ENCODE results near the gene GPHA2. TPM values are rescaled to one million over a fixed set of nuclear protein-coding genes. Genes with fewer than 3 reads are reported as not detected.

The GPHA2 gene
- total and polyA plus RNA-seq, 2 experiments from 2014 or later: not detected

DNA sequence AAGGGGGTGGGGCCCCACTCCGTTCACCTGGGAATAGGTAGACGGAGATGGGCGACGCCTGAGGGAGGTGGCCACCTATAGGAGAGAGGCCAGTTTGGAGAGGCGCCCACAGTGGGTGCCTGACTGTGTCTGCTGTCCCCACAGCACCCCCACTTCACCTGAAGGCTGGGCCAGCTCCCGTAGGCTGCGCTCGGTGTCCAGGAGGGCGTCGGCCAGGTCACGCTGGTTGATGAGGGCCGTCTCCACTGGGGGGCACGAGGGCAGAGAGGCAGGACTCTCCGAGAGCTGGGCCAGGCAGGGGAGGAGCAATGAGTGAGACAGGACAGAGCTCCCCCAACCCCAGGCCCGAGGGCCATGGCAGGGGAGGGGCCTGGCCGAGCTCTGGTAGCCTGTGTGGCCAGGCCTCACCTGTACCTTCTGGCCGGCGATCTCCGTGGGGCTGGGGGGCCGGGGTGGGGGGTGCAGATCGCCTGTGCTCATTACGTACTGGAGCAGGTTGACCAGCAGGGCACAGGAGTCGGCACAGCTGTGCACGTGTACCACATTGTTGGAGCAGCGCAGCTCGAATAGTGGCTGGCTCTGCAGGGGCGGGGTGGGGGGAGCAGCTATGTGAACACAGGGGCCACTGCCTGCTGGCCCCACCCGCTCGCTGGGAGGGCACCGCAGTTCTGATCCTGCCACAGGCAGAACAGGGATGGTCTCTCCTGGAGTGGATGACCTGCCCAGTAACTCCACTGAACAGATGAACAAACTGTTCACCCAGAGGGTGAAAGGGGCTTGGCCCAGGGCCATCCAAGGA, 33.4 kb downstream of the GPHA2 start:
- H3K36me3 ChIP-seq (replicated peaks; ENCODE audit: insufficient read depth, low read depth): no peaks in the 10 kb centered on the region
- no peaks in the 10 kb centered on the region for H3K9me3 ChIP-seq (ENCODE audit: low read depth)
- TF ChIP-seq CTCF (IDR thresholded peaks at IDR 0.05; ENCODE audit: poor library complexity): no peak
- no peak for TF ChIP-seq EZH2phosphoT487 (IDR thresholded peaks at IDR 0.05; ENCODE audit: low read depth, severe bottlenecking, unreplicated experiment)
- TF ChIP-seq EZH2 (IDR thresholded peaks at IDR 0.05; ENCODE audit: borderline replicate concordance): no peak
- H3K27me3 ChIP-seq: no peaks in the 10 kb centered on the region
- no peak for DNase-seq (ENCODE audit: low spot score)
- no peaks in the 10 kb centered on the region for H4K20me1 ChIP-seq (ENCODE audit: insufficient read depth, poor library complexity, severe bottlenecking)
- H3K4me1 ChIP-seq (ENCODE audit: insufficient read depth): no peaks in the 10 kb centered on the region
- H3K9me2 ChIP-seq (replicated peaks; ENCODE audit: insufficient read depth): no peaks in the 10 kb centered on the region
- H3K4me2 ChIP-seq: no peak overlapping the region
- H3K79me2 ChIP-seq: no peaks in the 10 kb centered on the region
- no peak overlapping the region for H3K27ac ChIP-seq
- H3K4me3 ChIP-seq: no peak overlapping the region
- 91% methylated on average over 27 of the region's 30 CpGs for WGBS (ENCODE audit: low lambda C conversion rate, missing lambda C conversion rate)
- no peak overlapping the region for H2AFZ ChIP-seq

- no peaks in the 10 kb centered on the region for H3K4me1 ChIP-seq (ENCODE audit: insufficient read depth)
- no peaks in the 10 kb centered on the region for H3K27me3 ChIP-seq
- H3K4me2 ChIP-seq: no peak overlapping the region
- H3K9me3 ChIP-seq (ENCODE audit: low read depth): no peaks in the 10 kb centered on the region
- DNase-seq (ENCODE audit: low spot score): no peak
- WGBS (ENCODE audit: low lambda C conversion rate, missing lambda C conversion rate): 97% methylated on average over 17 of the region's 17 CpGs
- H3K79me2 ChIP-seq: no peaks in the 10 kb centered on the region
- H4K20me1 ChIP-seq (ENCODE audit: insufficient read depth, poor library complexity, severe bottlenecking): no peaks in the 10 kb centered on the region
- no peak overlapping the region for H3K27ac ChIP-seq
- TF ChIP-seq EZH2phosphoT487 (IDR thresholded peaks at IDR 0.05; ENCODE audit: low read depth, severe bottlenecking, unreplicated experiment) (no peak), EZH2 (IDR thresholded peaks at IDR 0.05; ENCODE audit: borderline replicate concordance) (no peak), CTCF (IDR thresholded peaks at IDR 0.05; ENCODE audit: poor library complexity) (no peak)
- no peaks in the 10 kb centered on the region for H3K36me3 ChIP-seq (replicated peaks; ENCODE audit: insufficient read depth, low read depth)
- no peak overlapping the region for H2AFZ ChIP-seq
- H3K9me2 ChIP-seq (replicated peaks; ENCODE audit: insufficient read depth): no peaks in the 10 kb centered on the region
- no peak overlapping the region for H3K4me3 ChIP-seq
These were observed 34.9 kb downstream of the GPHA2 start for GRCh38 chr11:64900774-64901173.

DNA sequence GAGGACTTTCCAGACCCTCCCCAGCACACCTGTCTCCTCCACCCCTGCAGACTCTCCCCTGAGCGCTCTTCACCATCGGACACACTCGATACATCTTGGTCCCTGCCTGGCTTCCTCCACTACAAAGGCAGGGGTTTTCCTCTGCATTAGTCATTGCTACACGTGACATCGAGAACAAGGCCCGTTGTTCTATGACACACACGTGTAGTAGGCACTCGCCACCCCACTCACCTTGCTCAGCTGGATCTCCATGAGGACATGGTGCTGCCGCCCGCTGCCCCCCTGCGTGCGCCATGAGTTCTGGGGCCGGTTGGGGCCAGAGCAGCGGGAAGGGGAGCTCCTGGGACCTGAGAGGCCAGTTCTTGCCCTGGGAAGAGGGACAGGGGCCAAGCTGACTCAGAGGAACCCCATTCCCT, 35.4 kb downstream of the GPHA2 start:
- Histone ChIP-seq H3K4me1 (ENCODE audit: insufficient read depth) (no peaks in the 10 kb centered on the region), H3K27me3 (no peaks in the 10 kb centered on the region), H3K27ac (no peak overlapping the region), H3K9me3 (ENCODE audit: low read depth) (no peaks in the 10 kb centered on the region), H4K20me1 (ENCODE audit: insufficient read depth, poor library complexity, severe bottlenecking) (no peaks in the 10 kb centered on the region), H3K9me2 (replicated peaks; ENCODE audit: insufficient read depth) (no peaks in the 10 kb centered on the region), H3K4me3 (no peak overlapping the region), H3K79me2 (no peaks in the 10 kb centered on the region), H3K4me2 (no peak overlapping the region), H2AFZ (no peak overlapping the region), H3K36me3 (replicated peaks; ENCODE audit: insufficient read depth, low read depth) (no peaks in the 10 kb centered on the region)
- DNase-seq (ENCODE audit: low spot score): no peak
- whole genome bisulfite sequencing (ENCODE audit: low lambda C conversion rate, missing lambda C conversion rate): 96% methylated on average over 14 of the region's 14 CpGs
- TF ChIP-seq EZH2 (IDR thresholded peaks at IDR 0.05; ENCODE audit: borderline replicate concordance): no peak
- TF ChIP-seq CTCF (IDR thresholded peaks at IDR 0.05; ENCODE audit: poor library complexity): no peak
- no peak for TF ChIP-seq EZH2phosphoT487 (IDR thresholded peaks at IDR 0.05; ENCODE audit: low read depth, severe bottlenecking, unreplicated experiment)

Data from hepatocyte (in vitro differentiated cells).